WTC11 (cell line): Measurements from ENCODE around the gene TUBB2A. TPM values are rescaled to one million over a fixed set of nuclear protein-coding genes. Genes with fewer than 3 reads are reported as not detected.

Experiments used
- ATAC-seq: fragments of 200-7000 bp; cut with Tn5 transposase; 2 replicates; pipeline ENCODE4 v1.10.0; 2021; ENCODE audit warnings: mild to moderate bottlenecking, moderate library complexity
- CTCF ChIA-PET: fragments of 300-600 bp; sonication (Branson Sonifier 250); formaldehyde crosslinking; loops from one replicate; lab custom pipeline; 2021; ENCODE audit warnings: antibody characterized with exemption; lab: Charles Lee
- POLR2A ChIA-PET: fragments of 350-600 bp; sonication (Branson Sonifier 250); formaldehyde crosslinking; loops from one replicate; lab custom pipeline; 2021; ENCODE audit warnings: antibody characterized with exemption; lab: Charles Lee
- DNase-seq: peaks from one replicate; pipeline ENCODE4 v3.0.0; 2021; ENCODE audit warnings: low spot score
- H3K27ac Mint-ChIP-seq: 2 replicates; pipeline ENCODE4 v1.8.0; 2021; ENCODE audit warnings: mixed read lengths
- H3K27me3 Mint-ChIP-seq: 2 replicates; pipeline ENCODE4 v1.8.0; 2021; ENCODE audit warnings: low read depth, mild to moderate bottlenecking, moderate library complexity, mixed read lengths
- H3K36me3 Mint-ChIP-seq: 2 replicates; pipeline ENCODE4 v1.8.0; 2021; ENCODE audit warnings: mixed read lengths
- H3K4me1 Mint-ChIP-seq: 2 replicates; pipeline ENCODE4 v1.8.0; 2022; ENCODE audit warnings: mixed read lengths
- H3K4me3 Mint-ChIP-seq: 2 replicates; pipeline ENCODE4 v1.8.0; 2021; ENCODE audit warnings: mild to moderate bottlenecking, moderate library complexity, mixed read lengths
- H3K9me3 Mint-ChIP-seq: 2 replicates; pipeline ENCODE4 v1.8.0; 2021; ENCODE audit warnings: mixed read lengths
- CBFB ChIP-seq: sonication (generic); formaldehyde crosslinking; IDR thresholded peaks from 2 replicates; pipeline ENCODE4 v1.8.1; 2022; ENCODE audit warnings: mild to moderate bottlenecking, low read depth, missing genetic modification reagents
- CREM ChIP-seq: sonication (generic); formaldehyde crosslinking; IDR thresholded peaks from 2 replicates; pipeline ENCODE4 v1.8.1; 2022; ENCODE audit warnings: mild to moderate bottlenecking, missing genetic modification reagents, moderate library complexity
- FOXP1 ChIP-seq: sonication (generic); formaldehyde crosslinking; IDR thresholded peaks from 2 replicates; pipeline ENCODE4 v1.8.0; 2022; ENCODE audit warnings: missing genetic modification reagents, mild to moderate bottlenecking, moderate library complexity, borderline replicate concordance
- GABPB1 ChIP-seq: sonication (generic); formaldehyde crosslinking; IDR thresholded peaks from 2 replicates; pipeline ENCODE4 v1.8.1; 2023; ENCODE audit warnings: mild to moderate bottlenecking, missing genetic modification reagents
- GRHL2 ChIP-seq: fragments of 250-450 bp; sonication (Bioruptor Pico); IDR thresholded peaks from 2 replicates; pipeline ENCODE4 v1.8.0; 2022; ENCODE audit warnings: mild to moderate bottlenecking, moderate library complexity; ENCODE audit not compliant: insufficient replicate concordance, severe bottlenecking
- NFE2L1 ChIP-seq: sonication (generic); formaldehyde crosslinking; IDR thresholded peaks from 2 replicates; pipeline ENCODE4 v1.8.1; 2023; ENCODE audit warnings: missing genetic modification reagents
- NFYB ChIP-seq: sonication (generic); formaldehyde crosslinking; conservative IDR thresholded peaks from 2 replicates; pipeline ENCODE4 v1.8.0; 2022; ENCODE audit warnings: low read depth, missing genetic modification reagents
- NR1H2 ChIP-seq: sonication (generic); formaldehyde crosslinking; IDR thresholded peaks from 2 replicates; pipeline ENCODE4 v1.9.0; 2021; ENCODE audit warnings: mild to moderate bottlenecking, moderate library complexity, missing genetic modification reagents
- OVOL2 ChIP-seq: fragments of 250-450 bp; sonication (Bioruptor Pico); IDR thresholded peaks from 2 replicates; pipeline ENCODE4 v1.9.0; 2021; ENCODE audit warnings: mild to moderate bottlenecking, borderline replicate concordance
- SMAD3 ChIP-seq: sonication (generic); formaldehyde crosslinking; IDR thresholded peaks from 2 replicates; pipeline ENCODE4 v1.8.0; 2022; ENCODE audit warnings: missing genetic modification reagents, mild to moderate bottlenecking, borderline replicate concordance
- ZNF232 ChIP-seq: sonication (generic); formaldehyde crosslinking; IDR thresholded peaks from 2 replicates; pipeline ENCODE4 v1.8.0; 2022; ENCODE audit warnings: mild to moderate bottlenecking, missing genetic modification reagents
- ZNF317 ChIP-seq: sonication (generic); formaldehyde crosslinking; IDR thresholded peaks from 2 replicates; pipeline ENCODE4 v1.8.1; 2023; ENCODE audit warnings: low read depth, mild to moderate bottlenecking, moderate library complexity, missing genetic modification reagents, borderline replicate concordance
- ZNF423 ChIP-seq: fragments of 250-450 bp; sonication (Bioruptor Pico); IDR thresholded peaks from 2 replicates; pipeline ENCODE4 v2.1.2; 2022; ENCODE audit warnings: mild to moderate bottlenecking, moderate library complexity
- total RNA-seq: library from RNA; stranded (reverse); gene quantifications from 3 replicates; pipeline ENCODE4 v1.2.3, GENCODE V29; 2021
- TF ChIP-seq, protein P1 (sequence below): fragments of 250-450 bp; sonication (Bioruptor Pico); IDR thresholded peaks from 2 replicates; pipeline ENCODE4 v1.9.0; 2021; ENCODE audit warnings: mild to moderate bottlenecking
- TF ChIP-seq, protein P2 (sequence below): sonication (generic); formaldehyde crosslinking; IDR thresholded peaks from 2 replicates; pipeline ENCODE4 v1.8.1; 2022; ENCODE audit warnings: mild to moderate bottlenecking, moderate library complexity, missing genetic modification reagents
- TF ChIP-seq, protein P3 (sequence below): sonication (generic); formaldehyde crosslinking; IDR thresholded peaks from 2 replicates; pipeline ENCODE4 v1.8.1; 2023; ENCODE audit warnings: mild to moderate bottlenecking, missing genetic modification reagents
- TF ChIP-seq, protein P4 (sequence below): sonication (generic); formaldehyde crosslinking; IDR thresholded peaks from 2 replicates; pipeline ENCODE4 v1.8.1; 2023; ENCODE audit warnings: mild to moderate bottlenecking, missing genetic modification reagents
- TF ChIP-seq, protein P5 (sequence below): sonication (generic); formaldehyde crosslinking; IDR thresholded peaks from 2 replicates; pipeline ENCODE4 v1.8.0; 2022; ENCODE audit warnings: missing genetic modification reagents

Gene TUBB2A
- total RNA-seq, 1 experiment from 2014 or later: 357 TPM

DNA sequence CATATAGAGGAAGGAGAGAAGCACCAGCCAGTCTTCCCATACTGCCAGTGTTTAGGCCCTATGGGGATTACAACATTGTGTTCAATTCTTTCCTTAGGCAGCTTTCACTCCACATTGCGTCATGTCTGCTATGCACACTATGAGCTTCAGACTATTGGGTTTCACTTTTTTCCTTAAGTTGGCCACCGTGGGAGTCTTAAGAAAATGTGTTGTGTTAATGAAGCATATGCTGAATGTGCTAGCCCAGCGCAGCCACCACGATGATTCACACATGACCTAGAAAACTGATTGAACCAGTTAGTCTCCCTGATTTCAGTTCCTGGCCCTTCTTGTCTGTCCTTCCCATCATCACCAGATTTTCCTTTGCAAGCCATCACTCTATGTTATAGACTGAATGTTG, 48.6 kb upstream of the TUBB2A start:
- POLR2A ChIA-PET: no interaction called here
- peaks cover 37% of the 10 kb centered on the region for H3K4me1 Mint-ChIP-seq
- H3K27ac Mint-ChIP-seq: no peak overlapping the region
- no peaks in the 10 kb centered on the region for H3K27me3 Mint-ChIP-seq
- CTCF ChIA-PET: no interaction called here
- H3K9me3 Mint-ChIP-seq: no peaks in the 10 kb centered on the region
- TF ChIP-seq NFYB (CRISPR knock-in tag) (no peak), GABPB1 (CRISPR knock-in tag) (peak; percentile 83)
- H3K4me3 Mint-ChIP-seq: no peak overlapping the region
- DNase-seq (no peak), ATAC-seq (no peak)
- H3K36me3 Mint-ChIP-seq: no peaks in the 10 kb centered on the region

DNA sequence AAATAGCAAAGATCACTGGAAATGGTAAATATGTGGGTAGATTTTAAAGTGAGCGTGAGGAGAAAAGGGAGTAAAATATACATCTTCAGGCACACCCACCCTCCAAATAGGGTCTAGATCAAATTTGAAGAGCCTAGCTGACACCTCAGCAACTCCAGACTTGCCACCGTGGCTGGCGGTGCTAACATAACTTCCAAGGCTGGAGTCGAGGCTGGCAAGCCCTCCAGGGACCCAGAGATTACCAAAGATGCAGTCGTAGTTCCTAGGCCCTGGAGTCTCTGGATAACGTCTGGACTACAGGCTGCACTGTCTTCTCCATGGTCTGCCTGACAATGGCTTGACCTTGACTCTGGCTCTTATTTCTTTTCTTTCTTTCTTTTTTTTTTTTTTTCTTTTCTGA, 47.6 kb upstream of the TUBB2A start:
- ATAC-seq (no peak), DNase-seq (no peak)
- TF ChIP-seq, protein P1, sequence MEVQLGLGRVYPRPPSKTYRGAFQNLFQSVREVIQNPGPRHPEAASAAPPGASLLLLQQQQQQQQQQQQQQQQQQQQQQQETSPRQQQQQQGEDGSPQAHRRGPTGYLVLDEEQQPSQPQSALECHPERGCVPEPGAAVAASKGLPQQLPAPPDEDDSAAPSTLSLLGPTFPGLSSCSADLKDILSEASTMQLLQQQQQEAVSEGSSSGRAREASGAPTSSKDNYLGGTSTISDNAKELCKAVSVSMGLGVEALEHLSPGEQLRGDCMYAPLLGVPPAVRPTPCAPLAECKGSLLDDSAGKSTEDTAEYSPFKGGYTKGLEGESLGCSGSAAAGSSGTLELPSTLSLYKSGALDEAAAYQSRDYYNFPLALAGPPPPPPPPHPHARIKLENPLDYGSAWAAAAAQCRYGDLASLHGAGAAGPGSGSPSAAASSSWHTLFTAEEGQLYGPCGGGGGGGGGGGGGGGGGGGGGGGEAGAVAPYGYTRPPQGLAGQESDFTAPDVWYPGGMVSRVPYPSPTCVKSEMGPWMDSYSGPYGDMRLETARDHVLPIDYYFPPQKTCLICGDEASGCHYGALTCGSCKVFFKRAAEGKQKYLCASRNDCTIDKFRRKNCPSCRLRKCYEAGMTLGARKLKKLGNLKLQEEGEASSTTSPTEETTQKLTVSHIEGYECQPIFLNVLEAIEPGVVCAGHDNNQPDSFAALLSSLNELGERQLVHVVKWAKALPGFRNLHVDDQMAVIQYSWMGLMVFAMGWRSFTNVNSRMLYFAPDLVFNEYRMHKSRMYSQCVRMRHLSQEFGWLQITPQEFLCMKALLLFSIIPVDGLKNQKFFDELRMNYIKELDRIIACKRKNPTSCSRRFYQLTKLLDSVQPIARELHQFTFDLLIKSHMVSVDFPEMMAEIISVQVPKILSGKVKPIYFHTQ: no peak
- TF ChIP-seq OVOL2 (CRISPR knock-in tag): no peak
- TF ChIP-seq, protein P2, sequence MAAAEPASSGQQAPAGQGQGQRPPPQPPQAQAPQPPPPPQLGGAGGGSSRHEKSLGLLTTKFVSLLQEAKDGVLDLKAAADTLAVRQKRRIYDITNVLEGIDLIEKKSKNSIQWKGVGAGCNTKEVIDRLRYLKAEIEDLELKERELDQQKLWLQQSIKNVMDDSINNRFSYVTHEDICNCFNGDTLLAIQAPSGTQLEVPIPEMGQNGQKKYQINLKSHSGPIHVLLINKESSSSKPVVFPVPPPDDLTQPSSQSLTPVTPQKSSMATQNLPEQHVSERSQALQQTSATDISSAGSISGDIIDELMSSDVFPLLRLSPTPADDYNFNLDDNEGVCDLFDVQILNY (CRISPR knock-in tag): no peak
- TF ChIP-seq CREM (CRISPR knock-in tag): no peak
- TF ChIP-seq, protein P3, sequence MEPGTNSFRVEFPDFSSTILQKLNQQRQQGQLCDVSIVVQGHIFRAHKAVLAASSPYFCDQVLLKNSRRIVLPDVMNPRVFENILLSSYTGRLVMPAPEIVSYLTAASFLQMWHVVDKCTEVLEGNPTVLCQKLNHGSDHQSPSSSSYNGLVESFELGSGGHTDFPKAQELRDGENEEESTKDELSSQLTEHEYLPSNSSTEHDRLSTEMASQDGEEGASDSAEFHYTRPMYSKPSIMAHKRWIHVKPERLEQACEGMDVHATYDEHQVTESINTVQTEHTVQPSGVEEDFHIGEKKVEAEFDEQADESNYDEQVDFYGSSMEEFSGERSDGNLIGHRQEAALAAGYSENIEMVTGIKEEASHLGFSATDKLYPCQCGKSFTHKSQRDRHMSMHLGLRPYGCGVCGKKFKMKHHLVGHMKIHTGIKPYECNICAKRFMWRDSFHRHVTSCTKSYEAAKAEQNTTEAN (CRISPR knock-in tag): no peak
- no peak for TF ChIP-seq ZNF317 (CRISPR knock-in tag)
- no peak for TF ChIP-seq ZNF232 (CRISPR knock-in tag)
- TF ChIP-seq NFE2L1: no peak
- no peak for TF ChIP-seq SMAD3
- no peak for TF ChIP-seq GRHL2 (CRISPR knock-in tag)
- TF ChIP-seq ZNF423 (CRISPR knock-in tag): no peak
- TF ChIP-seq CBFB: no peak
- TF ChIP-seq, protein P4, sequence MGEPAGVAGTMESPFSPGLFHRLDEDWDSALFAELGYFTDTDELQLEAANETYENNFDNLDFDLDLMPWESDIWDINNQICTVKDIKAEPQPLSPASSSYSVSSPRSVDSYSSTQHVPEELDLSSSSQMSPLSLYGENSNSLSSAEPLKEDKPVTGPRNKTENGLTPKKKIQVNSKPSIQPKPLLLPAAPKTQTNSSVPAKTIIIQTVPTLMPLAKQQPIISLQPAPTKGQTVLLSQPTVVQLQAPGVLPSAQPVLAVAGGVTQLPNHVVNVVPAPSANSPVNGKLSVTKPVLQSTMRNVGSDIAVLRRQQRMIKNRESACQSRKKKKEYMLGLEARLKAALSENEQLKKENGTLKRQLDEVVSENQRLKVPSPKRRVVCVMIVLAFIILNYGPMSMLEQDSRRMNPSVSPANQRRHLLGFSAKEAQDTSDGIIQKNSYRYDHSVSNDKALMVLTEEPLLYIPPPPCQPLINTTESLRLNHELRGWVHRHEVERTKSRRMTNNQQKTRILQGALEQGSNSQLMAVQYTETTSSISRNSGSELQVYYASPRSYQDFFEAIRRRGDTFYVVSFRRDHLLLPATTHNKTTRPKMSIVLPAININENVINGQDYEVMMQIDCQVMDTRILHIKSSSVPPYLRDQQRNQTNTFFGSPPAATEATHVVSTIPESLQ (CRISPR knock-in tag): no peak
- TF ChIP-seq FOXP1 (CRISPR knock-in tag): no peak
- TF ChIP-seq, protein P5, sequence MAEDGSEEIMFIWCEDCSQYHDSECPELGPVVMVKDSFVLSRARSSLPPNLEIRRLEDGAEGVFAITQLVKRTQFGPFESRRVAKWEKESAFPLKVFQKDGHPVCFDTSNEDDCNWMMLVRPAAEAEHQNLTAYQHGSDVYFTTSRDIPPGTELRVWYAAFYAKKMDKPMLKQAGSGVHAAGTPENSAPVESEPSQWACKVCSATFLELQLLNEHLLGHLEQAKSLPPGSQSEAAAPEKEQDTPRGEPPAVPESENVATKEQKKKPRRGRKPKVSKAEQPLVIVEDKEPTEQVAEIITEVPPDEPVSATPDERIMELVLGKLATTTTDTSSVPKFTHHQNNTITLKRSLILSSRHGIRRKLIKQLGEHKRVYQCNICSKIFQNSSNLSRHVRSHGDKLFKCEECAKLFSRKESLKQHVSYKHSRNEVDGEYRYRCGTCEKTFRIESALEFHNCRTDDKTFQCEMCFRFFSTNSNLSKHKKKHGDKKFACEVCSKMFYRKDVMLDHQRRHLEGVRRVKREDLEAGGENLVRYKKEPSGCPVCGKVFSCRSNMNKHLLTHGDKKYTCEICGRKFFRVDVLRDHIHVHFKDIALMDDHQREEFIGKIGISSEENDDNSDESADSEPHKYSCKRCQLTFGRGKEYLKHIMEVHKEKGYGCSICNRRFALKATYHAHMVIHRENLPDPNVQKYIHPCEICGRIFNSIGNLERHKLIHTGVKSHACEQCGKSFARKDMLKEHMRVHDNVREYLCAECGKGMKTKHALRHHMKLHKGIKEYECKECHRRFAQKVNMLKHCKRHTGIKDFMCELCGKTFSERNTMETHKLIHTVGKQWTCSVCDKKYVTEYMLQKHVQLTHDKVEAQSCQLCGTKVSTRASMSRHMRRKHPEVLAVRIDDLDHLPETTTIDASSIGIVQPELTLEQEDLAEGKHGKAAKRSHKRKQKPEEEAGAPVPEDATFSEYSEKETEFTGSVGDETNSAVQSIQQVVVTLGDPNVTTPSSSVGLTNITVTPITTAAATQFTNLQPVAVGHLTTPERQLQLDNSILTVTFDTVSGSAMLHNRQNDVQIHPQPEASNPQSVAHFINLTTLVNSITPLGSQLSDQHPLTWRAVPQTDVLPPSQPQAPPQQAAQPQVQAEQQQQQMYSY (CRISPR knock-in tag): no peak
- TF ChIP-seq NR1H2 (CRISPR knock-in tag): no peak
- ChIA-PET CTCF (interaction anchor here (1.0 kb wide), 1 partner anchor 9 kb away, joined by 3 read pairs; no protein-coding TSS in a partner anchor), POLR2A (no interaction called here)
- no peak overlapping the region for H3K27ac Mint-ChIP-seq
- H3K9me3 Mint-ChIP-seq: peaks cover 5% of the 10 kb centered on the region
- H3K4me3 Mint-ChIP-seq: no peak overlapping the region
- no peaks in the 10 kb centered on the region; the same call in 1 of the 2 replicates for H3K27me3 Mint-ChIP-seq
- peaks cover 43% of the 10 kb centered on the region for H3K4me1 Mint-ChIP-seq
- peaks cover 4% of the 10 kb centered on the region; the same call in 1 of the 2 replicates for H3K36me3 Mint-ChIP-seq
